Measurements from ENCODE around the gene SIAH1. TPM values are rescaled to one million over a fixed set of nuclear protein-coding genes. Genes with fewer than 3 reads are reported as not detected.
"Not testable (repeated sequence)": the region's sequence is repeated elsewhere in the genome, so short reads cannot be mapped to it uniquely, and the experiment has no call there.

Gene SIAH1
- total RNA-seq, 2 donors from 2014 or later: 19.7 to 27.9 TPM

DNA sequence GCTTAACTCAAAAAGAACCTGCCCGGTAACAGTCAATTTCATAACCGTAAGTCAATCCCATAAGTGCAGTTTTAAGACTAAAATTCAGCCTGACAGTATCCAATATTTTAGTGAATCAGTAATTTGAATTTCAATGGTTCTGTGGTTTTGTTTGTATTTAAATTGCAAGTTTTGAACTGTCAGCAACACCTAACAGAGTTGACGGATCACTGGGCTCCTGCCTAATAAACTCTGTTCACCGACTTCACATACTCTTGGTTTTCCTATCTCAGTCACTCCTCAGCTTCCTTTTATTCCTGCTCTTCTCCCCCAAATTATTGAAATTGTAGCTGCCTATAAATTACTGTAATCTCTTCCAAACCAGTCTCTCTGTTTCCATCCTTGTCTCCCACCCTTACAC, 12.5 kb downstream of the SIAH1 start:
- H3K27me3 ChIP-seq: no peaks in the 10 kb centered on the region
- no peaks in the 10 kb centered on the region for H3K9me3 ChIP-seq
- H3K4me1 ChIP-seq: no peaks in the 10 kb centered on the region
- intact Hi-C loops (cut with DNase I): loop anchor here (5.0 kb wide), 1 partner anchor 245 kb away; no protein-coding TSS in a partner anchor
- no peak overlapping the region for H3K4me3 ChIP-seq
- no peak overlapping the region for H3K27ac ChIP-seq
- H3K9ac ChIP-seq (ENCODE audit: low read depth in 2 of 2, low read length in 2 of 2): no peak overlapping the region
- TF ChIP-seq, protein P1, sequence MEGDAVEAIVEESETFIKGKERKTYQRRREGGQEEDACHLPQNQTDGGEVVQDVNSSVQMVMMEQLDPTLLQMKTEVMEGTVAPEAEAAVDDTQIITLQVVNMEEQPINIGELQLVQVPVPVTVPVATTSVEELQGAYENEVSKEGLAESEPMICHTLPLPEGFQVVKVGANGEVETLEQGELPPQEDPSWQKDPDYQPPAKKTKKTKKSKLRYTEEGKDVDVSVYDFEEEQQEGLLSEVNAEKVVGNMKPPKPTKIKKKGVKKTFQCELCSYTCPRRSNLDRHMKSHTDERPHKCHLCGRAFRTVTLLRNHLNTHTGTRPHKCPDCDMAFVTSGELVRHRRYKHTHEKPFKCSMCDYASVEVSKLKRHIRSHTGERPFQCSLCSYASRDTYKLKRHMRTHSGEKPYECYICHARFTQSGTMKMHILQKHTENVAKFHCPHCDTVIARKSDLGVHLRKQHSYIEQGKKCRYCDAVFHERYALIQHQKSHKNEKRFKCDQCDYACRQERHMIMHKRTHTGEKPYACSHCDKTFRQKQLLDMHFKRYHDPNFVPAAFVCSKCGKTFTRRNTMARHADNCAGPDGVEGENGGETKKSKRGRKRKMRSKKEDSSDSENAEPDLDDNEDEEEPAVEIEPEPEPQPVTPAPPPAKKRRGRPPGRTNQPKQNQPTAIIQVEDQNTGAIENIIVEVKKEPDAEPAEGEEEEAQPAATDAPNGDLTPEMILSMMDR (IDR thresholded peaks at IDR 0.05): no peak
- H3K36me3 ChIP-seq: no peaks in the 10 kb centered on the region
- no peak for DNase-seq

DNA sequence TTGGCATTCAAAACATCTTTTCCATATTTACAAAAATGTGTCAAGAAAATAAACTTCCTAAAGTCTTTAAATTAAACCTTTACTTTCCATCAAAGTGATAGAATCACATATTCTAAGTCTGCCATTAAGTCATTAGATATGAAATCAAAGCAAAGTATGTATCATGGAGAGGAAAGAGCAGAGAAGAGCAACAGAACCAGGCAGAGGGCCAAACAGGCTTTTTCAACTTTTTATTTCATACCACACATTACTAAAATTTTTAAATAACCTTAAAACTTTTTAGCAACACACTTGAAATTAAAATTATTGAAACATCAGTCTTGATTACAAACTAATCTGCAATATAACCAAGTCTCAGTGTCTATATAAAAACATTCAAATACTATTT, 13.8 kb downstream of the SIAH1 start:
- Histone ChIP-seq H3K4me1 (peaks cover 10% of the 10 kb centered on the region), H3K4me3 (no peak overlapping the region), H3K36me3 (no peaks in the 10 kb centered on the region), H3K27ac (no peak overlapping the region), H3K9me3 (no peaks in the 10 kb centered on the region), H3K27me3 (no peaks in the 10 kb centered on the region), H3K9ac (ENCODE audit: low read depth in 2 of 2, low read length in 2 of 2) (no peak overlapping the region)
- TF ChIP-seq, protein P1 (IDR thresholded peaks at IDR 0.05): no peak
- no peak for DNase-seq
- intact Hi-C loops (cut with DNase I): loop anchor here (5.0 kb wide), 1 partner anchor 246 kb away; no protein-coding TSS in a partner anchor

DNA sequence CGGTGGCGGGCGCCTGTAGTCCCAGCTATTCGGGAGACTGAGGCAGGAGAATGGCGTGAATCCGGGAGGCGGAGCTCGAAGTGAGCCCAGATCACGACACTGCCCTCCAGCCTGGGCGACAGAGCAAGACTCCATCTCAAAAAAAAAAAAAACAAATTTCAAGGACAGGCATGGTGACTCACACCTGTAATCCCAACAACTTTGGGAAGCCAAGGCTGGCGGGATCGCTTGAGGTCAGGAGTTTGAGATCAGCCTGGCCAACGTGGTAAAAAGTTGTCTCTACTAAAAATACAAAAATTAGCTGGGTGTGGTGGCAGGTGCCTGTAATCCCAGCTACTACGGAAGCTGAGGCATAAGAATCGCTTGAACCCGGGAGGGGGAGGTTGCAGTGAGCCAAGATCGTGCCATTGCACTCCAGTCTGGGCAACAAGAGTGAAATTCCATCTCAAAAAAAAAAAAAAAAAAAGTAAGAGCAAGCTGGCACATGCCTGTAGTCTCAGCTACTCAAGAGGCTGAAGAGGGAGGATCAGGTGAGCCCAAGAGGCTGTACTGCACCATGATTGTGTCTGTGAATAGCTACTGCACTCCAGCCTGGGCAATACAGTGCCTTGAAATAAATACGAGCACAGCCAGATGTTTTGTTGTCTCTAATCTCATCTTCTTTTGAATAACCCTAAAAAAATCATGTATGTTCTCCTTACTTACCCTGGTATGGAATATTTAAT, 14.4 kb downstream of the SIAH1 start:
- H3K9ac ChIP-seq (ENCODE audit: low read depth in 2 of 2, low read length in 2 of 2); H3K9me3 ChIP-seq; H3K4me3 ChIP-seq; DNase-seq; H3K27me3 ChIP-seq; H3K27ac ChIP-seq; H3K36me3 ChIP-seq: not testable (repeated sequence)
- intact Hi-C loops (cut with DNase I): loop anchor here (5.0 kb wide), 1 partner anchor 246 kb away; no protein-coding TSS in a partner anchor
- peaks cover 11% of the 10 kb centered on the region for H3K4me1 ChIP-seq

DNA sequence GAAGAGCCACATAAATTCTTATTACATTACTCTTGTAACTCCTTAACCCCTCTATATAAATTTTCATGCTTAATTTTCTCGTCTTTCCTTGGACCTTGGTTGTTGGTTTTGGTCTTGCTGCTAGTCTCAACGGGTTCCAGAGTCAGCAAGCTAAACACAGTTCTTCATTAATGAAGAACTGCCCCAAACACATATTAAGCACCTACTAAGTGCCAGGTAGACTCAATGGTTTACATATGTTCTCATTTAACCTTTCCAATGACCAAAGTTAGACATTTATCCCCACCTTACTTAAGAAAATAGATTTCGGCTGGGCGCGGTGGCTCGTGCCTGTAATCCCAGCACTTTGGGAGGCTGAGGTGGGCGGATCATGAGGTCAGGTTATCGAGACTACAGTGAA, 15.0 kb downstream of the SIAH1 start:
- intact Hi-C loops (cut with DNase I): loop anchor here (5.0 kb wide), 1 partner anchor 247 kb away; no protein-coding TSS in a partner anchor
- Histone ChIP-seq H3K27me3 (no peaks in the 10 kb centered on the region), H3K27ac (no peak overlapping the region), H3K9ac (ENCODE audit: low read depth in 2 of 2, low read length in 2 of 2) (no peak overlapping the region), H3K4me3 (no peak overlapping the region), H3K4me1 (peaks cover 11% of the 10 kb centered on the region), H3K9me3 (no peaks in the 10 kb centered on the region), H3K36me3 (no peaks in the 10 kb centered on the region)
- TF ChIP-seq, protein P1 (IDR thresholded peaks at IDR 0.05): no peak
- no peak for DNase-seq

DNA sequence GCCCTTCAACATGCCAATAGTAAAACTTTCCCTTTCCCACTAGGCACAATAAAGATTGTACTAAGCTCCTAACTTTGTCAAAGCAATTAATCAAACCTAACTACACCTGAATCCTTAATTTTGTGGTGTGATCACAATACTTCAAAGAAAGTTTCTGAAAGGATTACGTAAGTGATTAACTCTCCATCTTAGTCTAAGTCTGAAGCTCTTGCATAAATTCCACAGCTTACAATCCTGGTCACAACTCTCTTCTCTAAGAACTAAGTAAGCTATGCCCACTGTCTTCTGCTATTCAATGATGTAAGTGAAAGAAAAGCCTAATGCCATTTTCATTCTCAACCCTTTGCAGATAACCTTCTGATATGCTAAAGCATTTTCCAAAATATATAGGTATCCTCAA, 15.4 kb downstream of the SIAH1 start:
- peaks cover 11% of the 10 kb centered on the region for H3K4me1 ChIP-seq

More for the DNA sequence above, 15.4 kb downstream of the SIAH1 start:
- no peak overlapping the region for H3K4me3 ChIP-seq
- no peak overlapping the region for H3K9ac ChIP-seq (ENCODE audit: low read depth in 2 of 2, low read length in 2 of 2)
- TF ChIP-seq, protein P1 (IDR thresholded peaks at IDR 0.05): no peak
- H3K27me3 ChIP-seq: no peaks in the 10 kb centered on the region
- no peaks in the 10 kb centered on the region for H3K9me3 ChIP-seq
- no peak for DNase-seq
- intact Hi-C loops (cut with DNase I): loop anchor here (5.0 kb wide), 1 partner anchor 248 kb away; no protein-coding TSS in a partner anchor
- no peak overlapping the region for H3K27ac ChIP-seq
- H3K36me3 ChIP-seq: no peaks in the 10 kb centered on the region
